GM12878 (cell line): ENCODE data around the gene CFAP74. TPM values are rescaled to one million over a fixed set of nuclear protein-coding genes. Genes with fewer than 3 reads are reported as not detected.

Source experiments
- ATAC-seq: fragments of 200-7000 bp; cut with Tn5 transposase; 3 replicates; pipeline ENCODE4 v1.9.1; 2020; ENCODE audit warnings: mild to moderate bottlenecking, moderate library complexity
- BruUV-seq: library from RNA; stranded (reverse); fragments of 400-500 nt; replicated peaks from 2 replicates; lab custom pipeline; 2021; lab: Mats Ljungman, UMichigan
- CTCF ChIA-PET: fragments of 300-600 bp; sonication (Branson Sonifier 250); formaldehyde crosslinking; extraction: SDS; loops from one replicate; lab custom pipeline; 2021; ENCODE audit warnings: inconsistent platforms; lab: Yijun Ruan, JAX
- POLR2A ChIA-PET: fragments of 350-600 bp; formaldehyde crosslinking; extraction: SDS; loops from one replicate; lab custom pipeline; 2021; ENCODE audit warnings: inconsistent platforms; lab: Charles Lee
- RAD21 ChIA-PET: fragments of 300-600 bp; sonication (Branson Sonifier 250); formaldehyde crosslinking; loops from one replicate; lab custom pipeline; 2023; ENCODE audit warnings: antibody characterized with exemption; ENCODE audit not compliant: unreplicated experiment; lab: Charles Lee
- SMC1A ChIA-PET: fragments of 300-600 bp; sonication (Branson Sonifier 250); formaldehyde crosslinking; loops from one replicate; lab custom pipeline; 2023; ENCODE audit not compliant: unreplicated experiment, uncharacterized antibody; lab: Charles Lee
- DNase-seq: peaks from one replicate; pipeline ENCODE4 v3.0.0-alpha.2; 2011; ENCODE audit warnings: low read depth, low spot score
- FAIRE-seq: peaks from 3 replicates; lab custom pipeline; 2011; peaks lifted over from hg19 to GRCh38; lab: Jason Lieb, UNC
- H2AFZ ChIP-seq: 2 replicates; pipeline ENCODE4 v1.6.0; 2011; ENCODE audit warnings: low read depth, low read length, control low read depth; ENCODE audit not compliant: control insufficient read depth
- H3K27ac ChIP-seq: 2 replicates; pipeline ENCODE4 v1.5.1; 2011; ENCODE audit warnings: control low read depth; ENCODE audit not compliant: control insufficient read depth, insufficient read depth
- H3K27me3 ChIP-seq, 2 experiments: replicated peaks in 1 of 2; 2 replicates each; pipeline versions ENCODE4 v1.6.0 to v1.6.1; 2011; ENCODE audit warnings: low read length in 1 of 2; ENCODE audit not compliant: control insufficient read depth in 2 of 2, insufficient read depth in 2 of 2
- H3K36me3 ChIP-seq, 2 experiments: 2 replicates each; pipeline ENCODE4 v1.5.1; 2011; ENCODE audit warnings: low read length in 1 of 2; ENCODE audit not compliant: control insufficient read depth in 2 of 2, insufficient read depth in 2 of 2
- H3K4me1 ChIP-seq: 2 replicates; pipeline ENCODE4 v1.6.1; 2011; ENCODE audit warnings: mild to moderate bottlenecking, low read length, moderate library complexity, mixed read lengths; ENCODE audit not compliant: control insufficient read depth, insufficient read depth
- H3K4me2 ChIP-seq: 2 replicates; pipeline ENCODE4 v1.6.0; 2011; ENCODE audit warnings: control low read depth; ENCODE audit not compliant: control insufficient read depth, insufficient read depth
- H3K4me3 ChIP-seq: fragments of 200-600 bp; sonication (generic); 2 replicates; pipeline ENCODE4 v1.5.1; 2016
- H3K79me2 ChIP-seq: 2 replicates; pipeline ENCODE4 v1.6.0; 2011; ENCODE audit warnings: low read length; ENCODE audit not compliant: control insufficient read depth, insufficient read depth
- H3K9ac ChIP-seq: 2 replicates; pipeline ENCODE4 v1.8.0; 2011; ENCODE audit warnings: low read length, control low read depth, mixed read lengths; ENCODE audit not compliant: control insufficient read depth, insufficient read depth
- H3K9me3 ChIP-seq: replicated peaks from 3 replicates; pipeline ENCODE4 v1.5.1; 2011; ENCODE audit warnings: mild to moderate bottlenecking, low read length; ENCODE audit not compliant: control insufficient read depth, insufficient read depth
- H4K20me1 ChIP-seq: 2 replicates; pipeline ENCODE4 v1.6.0; 2011; ENCODE audit not compliant: control insufficient read depth, insufficient read depth
- RELB ChIP-seq: fragments of 450-650 bp; IDR thresholded peaks from 2 replicates; pipeline ENCODE4 v1.6.1; 2017; ENCODE audit warnings: low read depth, mild to moderate bottlenecking, moderate library complexity
- ZNF592 ChIP-seq: fragments of 450-650 bp; IDR thresholded peaks from 2 replicates; pipeline ENCODE4 v1.6.1; 2017; ENCODE audit warnings: mild to moderate bottlenecking, moderate library complexity
- WGBS: methylation state at CpG from one replicate; pipeline ENCODE4 v1.1.6; 2016; ENCODE audit warnings: low lambda C conversion rate; ENCODE audit not compliant: insufficient replicate concordance, insufficient coverage; ENCODE audit errors: missing lambda C conversion rate; 5-methylcytosine and 5-hydroxymethylcytosine counted together
- in situ Hi-C: fragments of 300-500 bp; cut with MboI; formaldehyde crosslinking; loops from 9 replicates; pipeline ENCODE4 v1.14.3; 2018; ENCODE audit warnings: mixed read lengths
- intact Hi-C: fragments of 100-400 bp; cut with micrococcal nuclease; formaldehyde crosslinking; loops from one replicate; pipeline ENCODE4 v1.14.2; 2022; ENCODE audit not compliant: unreplicated experiment
- polyA plus RNA-seq, 11 experiments: library from polyadenylated mRNA; depleted of rRNA in 4 of 11; unstranded in 6 of 11; stranded (reverse) in 5 of 11; fragments of >200 nt; fragmentation: Nextera tagmentation in 4 of 11; fragmentation: Illumina TruSeq in 1 of 11; extraction: Ambion mirVana in 4 of 11; extraction: Trizol in 1 of 11; gene quantifications; 1 replicate in 1 of 11; 2 replicates in 10 of 11; pipeline versions ENCODE4 v1.2.1 to v1.2.3, GENCODE V29; 2011 to 2016; ENCODE audit warnings: inconsistent platforms in 2 of 11, missing spikeins in 2 of 11, low read depth in 1 of 11
- total RNA-seq, 4 experiments: library from RNA; depleted of rRNA in 3 of 4; stranded (reverse); fragments of >200 nt in 3 of 4; fragmentation: Illumina TruSeq in 1 of 4; extraction: Trizol in 1 of 4; gene quantifications; 2 replicates each; pipeline versions ENCODE4 v1.2.1 to v1.2.3, GENCODE V29; 2013 to 2021

CFAP74 gene
- total and polyA plus RNA-seq, 10 of the 15 experiments (the other 5 are each of a cell fraction or from before 2014, with no cell fraction given): 0.01 TPM; not detected in 9

- H3K4me2 ChIP-seq: no peak overlapping the region
- H3K27ac ChIP-seq: no peak overlapping the region
- no peak overlapping the region for H3K4me3 ChIP-seq
- no peaks in the 10 kb centered on the region for H3K4me1 ChIP-seq
- H4K20me1 ChIP-seq: no peaks in the 10 kb centered on the region
- no peaks in the 10 kb centered on the region for H3K27me3 ChIP-seq
- H3K79me2 ChIP-seq: no peaks in the 10 kb centered on the region
- no peak for TF ChIP-seq RELB
- no peak for TF ChIP-seq ZNF592
- BruUV-seq: no TSS peak
- in situ Hi-C loops (no loop called here), intact Hi-C loops (no loop called here)
- no peak overlapping the region for H3K9ac ChIP-seq
- H3K36me3 ChIP-seq: no peaks in the 10 kb centered on the region
- DNase-seq (no peak), ATAC-seq (no peak), FAIRE-seq (no peak)
- H2AFZ ChIP-seq: no peak overlapping the region
- CTCF ChIA-PET: interaction anchor here (0.6 kb wide), 1 partner anchor 546 kb away, joined by 3 read pairs; the partner anchor contains the start of gene PLCH2
- SMC1A ChIA-PET: no interaction called here
- RAD21 ChIA-PET: no interaction called here
- H3K9me3 ChIP-seq: peaks cover 5% of the 10 kb centered on the region; the same call in 2 of the 3 replicates
- POLR2A ChIA-PET: no interaction called here
- WGBS: 74% methylated on average over 38 of the region's 38 CpGs
Measured at GRCh38 chr1:1929639-1930545, 73.7 kb downstream of the CFAP74 start.
